Ishikawa (cell line): Measurements from ENCODE around the gene PDCD1.

Source experiments
- CEBPB ChIP-seq: IDR thresholded peaks from 2 replicates; pipeline ENCODE4 v1.6.1; 2012
- FOXM1 ChIP-seq: IDR thresholded peaks from 2 replicates; pipeline ENCODE4 v1.6.1; 2012; ENCODE audit warnings: low read depth, borderline replicate concordance
- RAD21 ChIP-seq: IDR thresholded peaks from 2 replicates; pipeline ENCODE4 v1.6.1; 2012; ENCODE audit warnings: low read depth
- TAF1 ChIP-seq: IDR thresholded peaks from 2 replicates; pipeline ENCODE4 v1.6.1; 2012; ENCODE audit warnings: low read depth, mild to moderate bottlenecking
- TCF12 ChIP-seq: IDR thresholded peaks from 2 replicates; pipeline ENCODE4 v1.6.1; 2012; ENCODE audit warnings: low read depth
- TF ChIP-seq, protein P1 (sequence below): IDR thresholded peaks from 2 replicates; pipeline ENCODE4 v1.6.1; 2012
- TF ChIP-seq, protein P2 (sequence below): IDR thresholded peaks from 2 replicates; pipeline ENCODE4 v1.6.1; 2012; ENCODE audit warnings: low read depth, mild to moderate bottlenecking

DNA sequence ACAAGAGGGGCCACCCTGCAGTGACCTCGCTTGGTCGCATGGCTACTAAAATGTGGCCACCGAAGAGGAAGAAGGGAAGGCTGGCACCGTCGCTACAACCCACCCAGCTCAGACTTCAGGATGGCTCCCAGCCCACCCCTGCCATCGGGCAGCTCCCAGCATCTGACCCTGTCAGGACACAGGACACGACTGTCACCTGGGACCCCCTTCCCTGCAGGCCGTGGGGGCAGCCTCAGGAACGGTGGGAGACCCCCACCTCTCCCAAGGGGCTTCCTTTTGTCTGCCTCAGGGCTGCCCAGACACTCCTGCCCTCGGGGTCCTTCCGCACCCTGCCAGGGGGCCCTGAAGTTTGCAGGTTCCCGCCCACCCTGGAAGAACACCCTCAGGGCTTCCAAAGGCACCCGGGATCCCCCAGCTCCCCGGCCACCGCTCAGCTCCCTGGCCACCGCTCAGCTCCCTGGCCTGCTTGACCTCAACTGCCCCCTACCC is 18.5 kb upstream of the PDCD1 start:
- TF ChIP-seq CEBPB, result no peak
- no peak for TF ChIP-seq TAF1
- TF ChIP-seq, protein P1, sequence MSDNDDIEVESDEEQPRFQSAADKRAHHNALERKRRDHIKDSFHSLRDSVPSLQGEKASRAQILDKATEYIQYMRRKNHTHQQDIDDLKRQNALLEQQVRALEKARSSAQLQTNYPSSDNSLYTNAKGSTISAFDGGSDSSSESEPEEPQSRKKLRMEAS, result no peak
- no peak for TF ChIP-seq RAD21
- TF ChIP-seq, protein P2, sequence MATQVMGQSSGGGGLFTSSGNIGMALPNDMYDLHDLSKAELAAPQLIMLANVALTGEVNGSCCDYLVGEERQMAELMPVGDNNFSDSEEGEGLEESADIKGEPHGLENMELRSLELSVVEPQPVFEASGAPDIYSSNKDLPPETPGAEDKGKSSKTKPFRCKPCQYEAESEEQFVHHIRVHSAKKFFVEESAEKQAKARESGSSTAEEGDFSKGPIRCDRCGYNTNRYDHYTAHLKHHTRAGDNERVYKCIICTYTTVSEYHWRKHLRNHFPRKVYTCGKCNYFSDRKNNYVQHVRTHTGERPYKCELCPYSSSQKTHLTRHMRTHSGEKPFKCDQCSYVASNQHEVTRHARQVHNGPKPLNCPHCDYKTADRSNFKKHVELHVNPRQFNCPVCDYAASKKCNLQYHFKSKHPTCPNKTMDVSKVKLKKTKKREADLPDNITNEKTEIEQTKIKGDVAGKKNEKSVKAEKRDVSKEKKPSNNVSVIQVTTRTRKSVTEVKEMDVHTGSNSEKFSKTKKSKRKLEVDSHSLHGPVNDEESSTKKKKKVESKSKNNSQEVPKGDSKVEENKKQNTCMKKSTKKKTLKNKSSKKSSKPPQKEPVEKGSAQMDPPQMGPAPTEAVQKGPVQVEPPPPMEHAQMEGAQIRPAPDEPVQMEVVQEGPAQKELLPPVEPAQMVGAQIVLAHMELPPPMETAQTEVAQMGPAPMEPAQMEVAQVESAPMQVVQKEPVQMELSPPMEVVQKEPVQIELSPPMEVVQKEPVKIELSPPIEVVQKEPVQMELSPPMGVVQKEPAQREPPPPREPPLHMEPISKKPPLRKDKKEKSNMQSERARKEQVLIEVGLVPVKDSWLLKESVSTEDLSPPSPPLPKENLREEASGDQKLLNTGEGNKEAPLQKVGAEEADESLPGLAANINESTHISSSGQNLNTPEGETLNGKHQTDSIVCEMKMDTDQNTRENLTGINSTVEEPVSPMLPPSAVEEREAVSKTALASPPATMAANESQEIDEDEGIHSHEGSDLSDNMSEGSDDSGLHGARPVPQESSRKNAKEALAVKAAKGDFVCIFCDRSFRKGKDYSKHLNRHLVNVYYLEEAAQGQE, result no peak
- TF ChIP-seq FOXM1, result no peak
- TF ChIP-seq TCF12, result no peak
